NCI-H187 treated with DMSO at 0.1 percent for 48 hours (cell line): ENCODE results near the gene RUBCNL.

ENCODE experiments used
- DNase-seq: peaks from one replicate; lab custom pipeline; 2025; lab: John Stamatoyannopoulos, UW

The RUBCNL gene

DNA sequence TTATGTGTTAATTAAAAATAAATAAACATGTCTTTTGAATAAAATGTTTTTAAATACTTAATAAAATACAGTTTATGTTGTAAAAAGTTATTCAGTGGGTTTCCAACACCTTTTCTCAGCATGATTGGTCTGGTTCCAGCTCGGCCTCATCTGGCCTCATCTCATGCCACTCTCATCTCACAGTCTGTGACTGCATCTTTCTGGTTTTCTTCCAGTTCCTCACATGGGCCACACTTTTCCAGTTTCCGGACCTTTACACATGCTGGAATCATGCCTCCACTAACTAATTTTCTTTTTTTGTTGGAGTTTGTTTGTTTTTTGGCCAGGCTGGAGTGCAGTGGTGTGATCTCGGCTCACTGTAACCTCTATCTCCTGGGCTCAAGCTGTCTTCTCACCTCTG is 82.5 kb downstream of the RUBCNL start:
- DNase-seq: no peak

DNA sequence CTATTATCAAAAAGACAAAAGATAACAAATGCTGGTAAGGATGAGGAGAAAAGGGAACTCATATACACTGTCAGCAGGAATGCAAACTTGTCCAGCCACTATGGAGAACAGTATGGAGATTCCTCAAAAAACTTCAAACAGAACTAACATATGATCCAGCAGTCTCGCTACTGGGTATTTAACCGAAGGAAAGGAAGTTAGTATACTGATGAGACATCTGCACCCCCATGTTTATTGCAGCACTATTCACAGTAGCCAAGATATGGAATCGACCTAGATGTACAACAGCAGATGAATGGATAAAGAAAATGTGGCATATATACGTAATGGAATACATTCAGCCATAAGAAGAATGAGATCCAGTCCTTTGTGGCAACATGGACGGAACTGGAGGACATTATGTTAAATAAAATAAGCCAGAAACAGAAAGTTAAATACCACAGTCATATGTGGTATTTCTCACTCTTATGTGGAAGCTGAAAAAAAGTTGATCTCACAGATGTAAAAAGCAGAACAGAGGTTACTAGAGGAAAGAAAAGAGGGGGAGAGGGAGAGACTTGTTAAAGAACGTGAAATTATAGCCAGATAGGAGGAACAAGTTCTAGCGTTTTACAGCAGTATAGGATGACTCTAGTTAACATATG is 83.2 kb downstream of the RUBCNL start:
- no peak for DNase-seq

DNA sequence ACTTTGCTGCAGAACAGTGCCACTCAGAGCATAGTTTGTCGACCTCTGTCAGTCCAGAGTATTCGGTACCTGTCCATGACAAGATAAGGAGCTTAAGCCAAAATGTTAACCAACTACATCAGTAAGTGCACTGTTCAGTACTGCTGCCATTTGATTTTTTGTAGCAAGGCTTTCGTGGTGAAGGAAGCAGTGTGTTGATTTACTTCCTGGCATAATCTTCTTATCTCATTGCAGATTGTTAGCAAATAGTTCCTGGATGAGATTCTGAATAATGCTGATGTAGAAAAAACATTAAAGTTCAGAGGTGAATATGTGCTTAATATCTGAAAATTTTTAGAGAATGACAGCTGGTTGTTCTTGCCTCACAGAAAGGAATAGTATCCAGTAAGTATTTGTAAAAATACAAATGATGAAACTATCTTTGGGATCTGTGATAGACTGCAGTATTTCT is 89.7 kb downstream of the RUBCNL start:
- no peak for DNase-seq

DNA sequence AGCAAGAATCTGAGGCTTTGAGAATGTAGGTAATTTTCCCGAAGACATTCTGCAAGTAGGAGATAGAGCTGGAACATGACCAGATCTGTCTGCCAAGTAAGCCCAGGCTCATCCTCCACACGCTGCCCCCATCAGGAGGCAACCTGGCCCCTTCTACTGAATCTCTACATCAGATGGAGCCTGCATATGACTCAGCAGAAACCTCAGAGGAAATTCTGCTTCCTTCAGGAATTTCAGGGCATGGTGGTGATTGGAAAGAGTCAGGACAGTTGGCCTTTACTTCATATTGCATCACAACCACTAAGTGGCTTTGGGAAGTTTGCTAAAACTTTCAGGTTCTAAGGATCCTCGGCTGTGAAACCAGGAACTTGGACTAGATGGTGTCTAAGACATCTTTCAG is 90.1 kb downstream of the RUBCNL start:
- DNase-seq: no peak

DNA sequence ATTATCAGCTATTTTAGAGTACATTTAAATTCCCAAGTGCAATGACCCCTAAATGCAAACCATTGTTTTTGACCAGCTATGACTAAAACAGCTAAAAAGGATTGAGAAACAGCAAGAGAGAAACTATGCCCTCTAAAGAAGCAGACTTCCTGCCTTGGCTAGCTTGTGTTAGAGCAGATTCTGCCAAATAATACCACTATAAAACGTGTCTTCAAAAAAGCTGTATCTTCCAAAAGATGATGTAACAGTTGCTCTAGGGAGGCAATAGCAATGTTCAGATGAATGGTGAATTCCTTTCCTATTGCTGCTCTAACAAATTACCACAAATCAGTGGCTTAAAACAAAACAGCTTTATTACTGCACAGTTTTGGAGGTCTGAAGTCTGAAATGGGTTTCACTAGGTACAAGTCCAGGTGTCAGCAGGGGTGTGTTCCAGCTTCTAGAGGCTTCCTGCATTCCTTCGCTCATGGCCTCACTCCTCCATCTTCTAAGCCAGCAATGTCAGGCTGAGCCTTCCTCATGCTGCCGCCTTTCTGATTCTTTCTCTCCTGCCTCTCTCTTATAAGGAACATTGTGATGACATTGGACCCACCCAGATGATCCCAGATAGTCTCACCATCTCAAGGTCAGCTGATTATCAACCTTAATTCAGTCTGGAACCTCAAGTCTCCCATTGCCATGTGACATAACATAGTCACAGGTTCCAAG is 90.8 kb downstream of the RUBCNL start:
- no peak for DNase-seq

DNA sequence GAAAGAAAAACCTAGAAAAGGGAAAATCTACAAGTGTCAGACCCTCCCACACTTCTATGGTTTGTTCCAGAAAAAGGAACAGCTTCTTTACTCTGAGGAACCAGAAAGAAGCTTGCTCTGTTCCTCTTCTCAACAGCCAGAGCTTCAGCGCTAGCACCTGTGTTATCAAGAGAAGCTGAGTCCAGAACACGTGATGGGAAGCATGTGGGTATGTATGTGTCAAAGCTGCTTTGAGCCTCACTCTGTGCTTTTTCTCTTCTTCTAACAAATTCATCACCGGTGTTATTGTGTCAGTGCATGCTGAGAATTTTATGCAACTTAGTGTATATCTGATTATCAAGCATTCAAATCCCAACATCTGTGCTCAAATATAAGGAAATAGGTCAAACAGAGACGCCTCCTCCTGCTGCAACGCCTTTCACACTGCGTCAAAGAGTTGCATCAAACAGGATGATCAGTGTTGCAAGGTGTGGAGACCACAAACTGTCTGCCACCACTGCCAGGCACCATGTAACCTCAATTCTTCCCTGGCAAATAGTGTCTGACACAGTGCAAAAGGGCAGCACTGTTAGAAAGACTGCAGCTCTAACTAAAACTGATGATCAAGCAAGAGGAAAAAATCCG is 91.4 kb downstream of the RUBCNL start:
- no peak for DNase-seq

DNA sequence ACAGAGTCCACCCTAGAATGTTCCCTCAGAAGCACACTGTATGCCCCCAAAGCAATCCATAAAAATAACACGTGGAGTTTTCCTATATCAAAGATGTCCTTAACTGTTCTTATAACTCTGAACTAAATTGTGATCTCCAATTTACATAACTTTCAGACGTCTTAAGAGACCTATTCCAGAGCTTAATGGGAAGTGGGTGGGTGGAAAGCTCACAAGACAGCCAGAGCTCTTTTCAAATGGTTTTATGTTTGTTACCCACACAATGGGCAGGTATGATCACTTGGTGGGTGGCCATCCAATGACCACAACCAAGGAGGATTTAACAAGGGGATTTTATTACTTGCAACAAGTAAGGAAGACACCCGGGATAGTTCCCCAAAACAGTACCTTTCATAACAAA is 93.6 kb downstream of the RUBCNL start:
- DNase-seq: no peak
